ENCODE data around the gene CGNL1.

Gene CGNL1

DNA sequence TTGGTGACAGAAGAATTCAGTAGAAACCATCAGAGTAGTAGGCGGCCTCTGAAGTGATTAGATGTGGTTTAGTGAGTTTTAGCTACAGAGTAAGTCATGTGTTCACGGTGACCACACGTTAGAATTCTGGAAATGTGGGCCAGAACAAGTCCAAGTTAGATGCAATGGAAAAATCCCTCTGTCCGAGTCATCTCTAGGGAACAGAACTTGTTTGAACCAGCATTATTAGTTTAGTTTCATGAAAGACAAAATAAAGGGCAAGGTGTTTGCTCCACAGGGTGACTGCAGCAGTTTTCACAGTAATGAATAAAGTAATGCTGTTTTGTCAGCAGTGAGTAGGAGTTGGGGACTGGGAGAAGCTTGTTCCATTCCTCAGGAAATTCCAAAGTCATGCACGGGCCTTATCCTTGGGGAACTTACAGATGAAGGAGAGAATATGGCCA, 100.2 kb downstream of the CGNL1 start:
- Histone ChIP-seq H3K4me1 (ENCODE audit: low read length) (no peaks in the 10 kb centered on the region), H4K20me1 (ENCODE audit: insufficient read depth, low read length) (no peaks in the 10 kb centered on the region), H2AFZ (ENCODE audit: low read depth, low read length) (no peak overlapping the region), H3K36me3 (replicated peaks; ENCODE audit: low read depth, low read length) (no peaks in the 10 kb centered on the region), H3K27me3 (ENCODE audit: low read depth, low read length) (peaks cover 8% of the 10 kb centered on the region), H3K9me3 (ENCODE audit: insufficient read depth, low read length) (no peaks in the 10 kb centered on the region), H3K79me2 (ENCODE audit: low read length) (no peaks in the 10 kb centered on the region), H3K4me3 (ENCODE audit: low read length) (no peak overlapping the region), H3K9ac (ENCODE audit: low read length) (no peak overlapping the region), H3K27ac (ENCODE audit: low read length) (no peak overlapping the region), H3K4me2 (ENCODE audit: low read length) (no peak overlapping the region)
- TF ChIP-seq EZH2phosphoT487 (IDR thresholded peaks at IDR 0.05; ENCODE audit: low read depth): no peak
- TF ChIP-seq, protein P1, sequence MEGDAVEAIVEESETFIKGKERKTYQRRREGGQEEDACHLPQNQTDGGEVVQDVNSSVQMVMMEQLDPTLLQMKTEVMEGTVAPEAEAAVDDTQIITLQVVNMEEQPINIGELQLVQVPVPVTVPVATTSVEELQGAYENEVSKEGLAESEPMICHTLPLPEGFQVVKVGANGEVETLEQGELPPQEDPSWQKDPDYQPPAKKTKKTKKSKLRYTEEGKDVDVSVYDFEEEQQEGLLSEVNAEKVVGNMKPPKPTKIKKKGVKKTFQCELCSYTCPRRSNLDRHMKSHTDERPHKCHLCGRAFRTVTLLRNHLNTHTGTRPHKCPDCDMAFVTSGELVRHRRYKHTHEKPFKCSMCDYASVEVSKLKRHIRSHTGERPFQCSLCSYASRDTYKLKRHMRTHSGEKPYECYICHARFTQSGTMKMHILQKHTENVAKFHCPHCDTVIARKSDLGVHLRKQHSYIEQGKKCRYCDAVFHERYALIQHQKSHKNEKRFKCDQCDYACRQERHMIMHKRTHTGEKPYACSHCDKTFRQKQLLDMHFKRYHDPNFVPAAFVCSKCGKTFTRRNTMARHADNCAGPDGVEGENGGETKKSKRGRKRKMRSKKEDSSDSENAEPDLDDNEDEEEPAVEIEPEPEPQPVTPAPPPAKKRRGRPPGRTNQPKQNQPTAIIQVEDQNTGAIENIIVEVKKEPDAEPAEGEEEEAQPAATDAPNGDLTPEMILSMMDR (IDR thresholded peaks at IDR 0.05; ENCODE audit: low read depth, low read length): no peak

DNA sequence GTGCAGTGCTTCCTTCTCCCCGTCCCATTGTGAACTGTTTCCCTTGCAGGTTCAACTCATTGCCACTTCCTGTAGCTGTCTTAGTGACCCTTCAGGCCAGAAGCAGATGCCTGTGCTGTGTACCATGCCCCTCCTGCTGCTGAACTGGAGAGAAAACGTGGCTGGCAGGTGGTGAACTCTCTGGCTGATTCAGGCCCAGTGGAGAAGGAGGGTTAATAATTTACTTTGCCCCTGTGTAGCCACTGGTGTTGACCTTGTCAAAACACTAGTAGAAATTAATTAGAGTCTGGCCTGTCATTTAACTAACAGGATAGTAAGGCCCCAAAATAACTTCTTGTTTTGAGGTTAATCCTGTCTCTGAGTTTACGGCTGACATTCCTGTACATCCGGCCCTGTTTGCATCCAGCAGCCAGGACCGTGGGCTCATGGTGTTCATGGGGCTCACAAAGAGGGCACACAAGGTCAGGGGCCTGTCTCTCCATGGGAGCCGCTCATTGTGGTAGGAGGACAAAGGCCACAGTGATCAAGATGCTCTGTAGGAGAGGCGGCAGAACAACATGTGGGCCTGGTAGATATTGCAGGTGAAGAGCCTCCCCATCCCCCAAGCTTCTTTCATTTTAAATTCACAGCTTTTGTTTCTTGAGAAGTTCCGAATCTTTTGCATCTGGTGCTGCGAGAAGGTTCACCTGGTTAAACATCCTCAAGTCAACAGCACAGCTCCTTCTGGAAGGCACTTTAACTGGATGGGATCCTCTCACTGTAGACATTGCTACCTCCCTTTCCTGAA, 101.6 kb downstream of the CGNL1 start:
- TF ChIP-seq EZH2phosphoT487 (IDR thresholded peaks at IDR 0.05; ENCODE audit: low read depth): no peak
- TF ChIP-seq, protein P1 (IDR thresholded peaks at IDR 0.05; ENCODE audit: low read depth, low read length): no peak
- H3K36me3 ChIP-seq (replicated peaks; ENCODE audit: low read depth, low read length): no peaks in the 10 kb centered on the region
- no peak overlapping the region for H3K4me3 ChIP-seq (ENCODE audit: low read length)
- no peaks in the 10 kb centered on the region for H3K4me1 ChIP-seq (ENCODE audit: low read length)
- no peak overlapping the region for H3K4me2 ChIP-seq (ENCODE audit: low read length)
- H4K20me1 ChIP-seq (ENCODE audit: insufficient read depth, low read length): no peaks in the 10 kb centered on the region
- no peak overlapping the region for H3K9ac ChIP-seq (ENCODE audit: low read length)
- peaks cover 5% of the 10 kb centered on the region; the same call in 1 of the 2 replicates for H3K27me3 ChIP-seq (ENCODE audit: low read depth, low read length)
- no peaks in the 10 kb centered on the region for H3K79me2 ChIP-seq (ENCODE audit: low read length)
- H3K9me3 ChIP-seq (ENCODE audit: insufficient read depth, low read length): no peaks in the 10 kb centered on the region
- no peak overlapping the region for H2AFZ ChIP-seq (ENCODE audit: low read depth, low read length)
- H3K27ac ChIP-seq (ENCODE audit: low read length): no peak overlapping the region

GRCh38 chr15:57479005-57479404, 102.7 kb downstream of the CGNL1 start:
- H3K4me3 ChIP-seq (ENCODE audit: low read length): no peak overlapping the region
- peaks cover 7% of the 10 kb centered on the region; the same call in 1 of the 2 replicates for H3K27me3 ChIP-seq (ENCODE audit: low read depth, low read length)
- H3K9me3 ChIP-seq (ENCODE audit: insufficient read depth, low read length): no peaks in the 10 kb centered on the region
- no peak overlapping the region for H2AFZ ChIP-seq (ENCODE audit: low read depth, low read length)
- no peaks in the 10 kb centered on the region for H3K4me1 ChIP-seq (ENCODE audit: low read length)
- no peak overlapping the region for H3K4me2 ChIP-seq (ENCODE audit: low read length)
- H3K9ac ChIP-seq (ENCODE audit: low read length): no peak overlapping the region
- no peaks in the 10 kb centered on the region for H3K79me2 ChIP-seq (ENCODE audit: low read length)
- no peaks in the 10 kb centered on the region for H3K36me3 ChIP-seq (replicated peaks; ENCODE audit: low read depth, low read length)
- no peaks in the 10 kb centered on the region for H4K20me1 ChIP-seq (ENCODE audit: insufficient read depth, low read length)
- TF ChIP-seq, protein P1 (IDR thresholded peaks at IDR 0.05; ENCODE audit: low read depth, low read length): no peak
- no peak for TF ChIP-seq EZH2phosphoT487 (IDR thresholded peaks at IDR 0.05; ENCODE audit: low read depth)
- H3K27ac ChIP-seq (ENCODE audit: low read length): no peak overlapping the region

GRCh38 chr15:57481038-57481705, 104.9 kb downstream of the CGNL1 start:
- TF ChIP-seq, protein P1 (IDR thresholded peaks at IDR 0.05; ENCODE audit: low read depth, low read length): no peak
- TF ChIP-seq EZH2phosphoT487 (IDR thresholded peaks at IDR 0.05; ENCODE audit: low read depth): no peak
- Histone ChIP-seq H4K20me1 (ENCODE audit: insufficient read depth, low read length) (no peaks in the 10 kb centered on the region), H3K4me1 (ENCODE audit: low read length) (no peaks in the 10 kb centered on the region), H3K4me2 (ENCODE audit: low read length) (no peak overlapping the region), H2AFZ (ENCODE audit: low read depth, low read length) (no peak overlapping the region), H3K27ac (ENCODE audit: low read length) (no peak overlapping the region), H3K27me3 (ENCODE audit: low read depth, low read length) (peaks cover 8% of the 10 kb centered on the region; the same call in 1 of the 2 replicates), H3K9ac (ENCODE audit: low read length) (no peak overlapping the region), H3K4me3 (ENCODE audit: low read length) (no peak overlapping the region), H3K36me3 (replicated peaks; ENCODE audit: low read depth, low read length) (no peaks in the 10 kb centered on the region), H3K79me2 (ENCODE audit: low read length) (no peaks in the 10 kb centered on the region), H3K9me3 (ENCODE audit: insufficient read depth, low read length) (no peaks in the 10 kb centered on the region)

Data from OCI-LY3 (cell line).